ENCODE measurements around the gene IFI35.
"Not testable (repeated sequence)": the region's sequence is repeated elsewhere in the genome, so short reads cannot be mapped to it uniquely, and the experiment has no call there.

IFI35 gene

DNA sequence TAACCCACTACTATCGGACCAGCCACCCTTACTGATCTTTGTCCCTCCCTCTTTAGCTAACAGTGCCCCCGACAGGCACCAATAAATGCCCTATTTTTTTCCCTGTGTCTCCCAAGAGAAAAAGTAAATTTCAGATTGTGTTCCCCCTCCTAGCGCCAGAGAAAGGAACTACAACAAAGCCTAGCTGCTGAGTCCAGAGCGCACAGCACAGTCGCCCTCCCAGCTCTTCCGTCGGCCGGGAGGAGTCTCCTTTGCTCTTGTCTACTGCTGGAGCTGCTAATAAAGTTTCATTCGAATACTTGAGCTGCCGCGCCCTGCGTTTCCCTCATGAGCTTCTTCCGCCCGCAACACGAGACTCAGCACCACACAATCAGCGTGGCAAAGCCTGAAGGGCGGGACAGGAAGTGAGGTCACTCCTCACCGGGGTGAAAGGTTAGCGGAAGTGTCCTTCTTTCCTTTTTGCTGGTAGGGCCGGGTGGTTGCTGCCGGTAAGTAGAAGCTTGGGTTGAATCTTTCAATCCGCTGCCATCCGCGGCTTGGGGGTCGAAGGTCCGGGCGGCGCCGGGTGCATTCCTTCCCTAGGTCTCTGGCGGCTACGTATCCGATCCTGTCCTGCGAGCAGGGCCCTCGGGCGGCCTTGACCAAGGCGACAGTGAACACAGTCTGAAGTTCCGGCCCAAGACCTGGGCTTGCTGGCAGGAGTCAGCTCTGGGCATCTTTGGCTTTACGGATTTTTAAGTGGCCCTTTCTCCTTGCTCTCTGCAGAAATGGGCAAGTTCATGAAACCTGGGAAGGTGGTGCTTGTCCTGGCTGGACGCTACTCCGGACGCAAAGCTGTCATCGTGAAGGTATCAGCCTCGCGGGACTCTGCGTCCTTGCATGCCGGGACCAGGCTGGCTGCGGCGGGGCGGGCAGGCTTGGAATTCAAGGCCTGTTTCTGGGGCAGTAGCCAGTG, 8.3 kb upstream of the IFI35 start, which contains the start of gene RPL27:
Gene RPL27 (plus strand): TSS at position 436 of the 955 bp plus-strand sequence. CDS start 332 bp downstream, at position 768.
- peak; percentile 87 to 92 for DNase-seq (ENCODE audit: low read depth in 2 of 2)

- DNase-seq (ENCODE audit: low read depth in 2 of 2), result no peak
Observed at GRCh38 chr17:42999003-42999525, 7.5 kb upstream of the IFI35 start.

- DNase-seq (ENCODE audit: low read depth in 2 of 2), result not testable (repeated sequence)
Observed at GRCh38 chr17:43000894-43001293, 5.7 kb upstream of the IFI35 start.

DNA sequence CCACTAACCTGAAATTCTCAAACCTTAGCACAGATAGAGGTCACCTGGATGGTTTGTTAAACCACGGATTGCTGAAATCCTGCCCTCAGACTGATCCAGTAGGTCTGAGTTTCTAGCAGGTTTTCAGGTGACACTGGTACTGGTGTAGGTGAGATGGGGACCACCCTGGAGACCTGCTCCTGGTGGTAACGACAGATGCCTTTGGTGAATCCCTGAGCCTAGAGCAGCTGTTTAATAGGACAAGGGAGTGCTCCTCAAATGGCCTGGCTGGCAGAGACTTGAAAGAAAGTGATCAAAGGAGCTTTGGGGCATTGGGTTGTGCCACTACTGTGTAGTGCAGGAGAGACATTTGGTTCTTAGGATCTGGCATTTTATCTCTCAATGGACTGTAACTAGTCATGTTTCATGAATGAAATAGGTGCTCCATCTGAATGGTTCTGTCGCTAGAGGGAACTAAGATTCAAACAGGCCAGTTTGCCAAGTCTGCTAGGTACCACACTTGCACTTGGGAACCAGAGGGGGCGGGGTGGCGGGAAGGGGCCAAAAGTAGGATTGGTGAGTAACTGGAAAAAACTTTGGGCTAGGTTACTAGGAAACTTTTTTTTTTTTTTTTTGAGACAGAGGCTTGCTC, 2.9 kb upstream of the IFI35 start:
- no peak for DNase-seq (ENCODE audit: low read depth in 2 of 2)

DNA sequence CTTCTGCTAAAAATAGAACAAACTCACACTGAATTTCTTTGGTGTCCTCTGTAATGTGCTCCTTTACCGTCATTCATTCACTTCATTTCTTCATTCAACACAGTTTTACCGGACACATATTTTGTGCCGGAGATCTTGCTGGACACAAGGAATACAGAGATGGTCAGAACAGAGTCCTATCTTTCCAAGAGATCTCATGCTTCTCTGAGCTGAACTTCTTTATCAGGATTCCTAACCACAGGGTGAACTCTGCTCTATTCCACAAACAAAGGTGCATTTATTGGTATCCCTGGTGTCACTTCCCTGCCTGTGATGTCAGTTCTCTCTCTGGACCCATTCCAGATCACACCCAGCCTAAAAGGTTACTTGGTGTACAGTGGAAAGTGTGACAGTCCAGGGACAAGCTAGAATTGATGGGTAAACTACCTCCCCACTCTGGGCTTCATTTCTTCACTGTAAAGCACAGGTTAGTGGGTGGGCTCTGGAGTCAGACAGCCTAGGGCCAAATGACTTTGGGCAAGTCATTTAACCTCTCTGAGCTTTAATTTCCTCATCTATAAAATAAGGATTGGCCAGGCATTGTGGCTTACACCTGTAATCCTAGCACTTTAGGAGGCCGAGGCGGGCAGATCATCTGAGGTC, 4.2 kb downstream of the IFI35 start:
- DNase-seq (ENCODE audit: low read depth in 2 of 2), result no peak

DNA sequence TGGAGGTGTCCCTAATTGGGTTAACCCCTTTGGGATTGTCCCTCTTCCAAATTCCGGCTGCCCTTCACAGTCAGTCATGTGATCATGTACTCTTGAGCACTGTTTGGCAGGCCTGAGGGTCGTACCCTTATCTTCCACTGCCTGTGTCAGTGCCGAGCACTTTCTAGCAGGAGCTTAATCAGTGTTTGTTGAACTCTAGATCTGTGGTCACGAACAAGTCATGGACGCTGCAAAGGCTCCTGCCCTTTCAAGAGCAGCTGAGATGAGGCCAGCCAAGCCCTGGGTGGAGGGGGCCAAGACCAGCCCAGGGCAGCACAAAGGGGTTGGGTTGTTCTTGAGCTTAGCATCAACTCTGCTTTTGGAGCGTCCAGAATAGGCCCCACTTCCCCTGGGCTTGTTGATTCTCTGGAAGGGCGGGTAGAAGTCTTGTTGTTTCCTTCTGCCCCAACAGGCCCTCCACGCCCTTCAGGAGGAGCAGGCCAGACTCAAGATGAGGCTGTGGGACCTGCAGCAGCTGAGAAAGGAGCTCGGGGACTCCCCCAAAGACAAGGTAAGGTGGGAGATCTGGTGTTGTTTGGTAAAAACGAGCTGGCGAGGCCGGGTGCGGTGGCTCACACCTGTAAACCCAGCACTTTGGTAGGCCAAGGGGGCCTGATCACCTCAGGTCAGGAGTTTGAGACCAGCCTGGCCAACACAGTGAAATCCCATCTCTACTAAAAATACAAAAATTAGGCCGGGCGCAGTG, 5.3 kb downstream of the IFI35 start:
- no peak for DNase-seq (ENCODE audit: low read depth in 2 of 2)

GRCh38 chr17:43013296-43013695, 6.7 kb downstream of the IFI35 start:
- DNase-seq (ENCODE audit: low read depth in 2 of 2), result no peak

DNA sequence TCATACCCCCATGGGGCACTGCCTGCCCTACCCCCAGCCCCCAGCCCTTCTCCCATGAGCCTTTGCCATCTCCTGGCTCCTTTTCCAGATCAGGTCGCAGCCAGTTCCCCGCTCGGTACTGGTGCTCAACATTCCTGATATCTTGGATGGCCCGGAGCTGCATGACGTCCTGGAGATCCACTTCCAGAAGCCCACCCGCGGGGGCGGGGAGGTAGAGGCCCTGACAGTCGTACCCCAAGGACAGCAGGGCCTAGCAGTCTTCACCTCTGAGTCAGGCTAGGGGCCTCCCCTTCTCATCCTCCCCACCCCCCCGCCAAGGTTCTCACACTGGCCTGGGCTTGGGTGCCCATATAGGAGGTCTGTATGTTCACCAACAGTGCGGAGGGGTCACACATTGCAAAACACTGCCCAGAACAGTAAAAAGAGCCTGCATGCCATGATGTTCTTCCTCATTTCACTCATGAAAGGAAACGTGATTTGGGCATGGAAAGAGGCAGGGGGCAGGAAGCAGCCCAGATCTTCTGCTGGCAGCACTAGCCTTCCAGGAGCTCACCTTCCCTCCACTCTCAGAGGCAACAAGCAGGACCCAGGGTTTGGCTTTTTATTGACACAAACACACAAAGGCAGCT, 7.5 kb downstream of the IFI35 start:
- no peak for DNase-seq (ENCODE audit: low read depth in 2 of 2)

- no peak for DNase-seq (ENCODE audit: low read depth in 2 of 2)
Observed at GRCh38 chr17:43014649-43015542, 8.3 kb downstream of the IFI35 start.

DNA sequence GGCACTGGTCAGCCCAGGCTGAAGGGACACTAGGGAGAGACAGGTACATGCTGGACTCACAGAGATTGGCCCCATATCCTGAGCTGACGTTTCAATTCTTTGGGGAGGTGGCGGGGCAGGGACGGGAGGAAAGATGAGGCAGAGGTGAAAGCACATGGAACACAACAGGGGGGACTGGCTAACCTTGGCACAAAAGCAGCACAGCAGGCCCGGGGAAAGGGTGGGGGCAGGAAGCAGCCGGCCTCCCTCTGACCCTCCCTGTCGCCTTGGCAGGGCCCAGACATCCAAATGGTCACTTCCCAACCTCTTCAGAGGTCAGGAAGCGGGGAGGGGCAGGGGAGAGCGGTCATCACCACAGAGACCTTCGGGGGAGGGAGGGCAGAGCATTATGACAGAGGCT, 9.0 kb downstream of the IFI35 start:
- DNase-seq (ENCODE audit: low read depth in 2 of 2), result no peak

- DNase-seq (ENCODE audit: low read depth in 2 of 2), result no peak
Observed at GRCh38 chr17:43016216-43016615, 9.6 kb downstream of the IFI35 start.

- DNase-seq (ENCODE audit: low read depth in 2 of 2), result no peak
Observed at GRCh38 chr17:43018008-43018853, 11.6 kb downstream of the IFI35 start.

- DNase-seq (ENCODE audit: low read depth in 2 of 2), result no peak
Observed at GRCh38 chr17:43018932-43019331, 12.3 kb downstream of the IFI35 start.

DNA sequence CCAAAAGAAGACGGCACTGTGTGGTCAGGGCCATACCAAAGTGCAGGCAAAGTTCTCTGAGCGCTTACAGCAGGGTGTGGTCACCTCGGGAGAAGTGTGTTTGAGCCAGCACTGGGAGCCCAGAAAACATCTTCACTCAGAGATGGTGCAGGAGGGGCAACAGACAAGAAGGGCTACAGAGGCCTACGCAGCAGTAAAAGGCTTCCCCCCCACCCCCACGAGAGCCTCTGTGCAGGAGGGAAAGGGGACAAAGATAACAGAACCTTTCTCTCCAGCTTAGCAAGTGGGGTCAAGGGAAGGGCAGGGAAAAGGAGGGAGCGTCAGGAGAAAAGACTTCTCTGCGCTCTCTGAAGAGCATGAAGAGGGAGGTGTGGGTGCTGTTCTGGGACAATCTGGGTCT, 12.8 kb downstream of the IFI35 start:
- no peak for DNase-seq (ENCODE audit: low read depth in 2 of 2)

DNA sequence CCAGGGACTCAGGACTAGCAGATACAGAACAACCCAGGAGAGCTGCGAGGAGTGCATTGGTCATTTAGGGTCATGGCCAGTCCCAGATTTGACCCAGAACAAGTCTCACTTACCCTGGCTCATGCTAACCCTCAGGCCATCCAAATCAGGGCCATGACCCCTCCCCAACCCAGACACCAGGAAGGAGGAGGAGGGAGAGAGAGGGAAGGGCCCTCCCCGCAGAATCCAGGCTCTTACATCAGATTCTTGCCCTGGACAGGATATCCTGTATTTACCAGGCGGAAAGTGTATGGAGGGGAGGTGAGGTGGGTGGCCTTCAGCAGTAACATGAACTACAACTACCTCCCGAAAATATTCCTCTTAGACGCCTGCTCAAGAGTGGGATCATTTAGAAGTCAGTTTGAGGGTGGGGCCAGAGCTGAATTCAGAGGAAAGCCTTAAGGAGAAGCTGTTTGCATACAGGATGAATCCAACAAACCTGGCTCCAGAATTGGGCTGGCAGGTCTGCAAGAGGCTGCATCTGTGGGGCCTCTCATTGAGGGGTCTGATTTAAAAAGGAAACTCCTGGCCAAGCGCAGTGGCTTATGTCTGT, 13.5 kb downstream of the IFI35 start:
- DNase-seq (ENCODE audit: low read depth in 2 of 2), result no peak

- DNase-seq (ENCODE audit: low read depth in 2 of 2), result peak in 1 of 2 donors; percentile 29
Observed at GRCh38 chr17:43020789-43021740, 14.5 kb downstream of the IFI35 start.

- peak; percentile 40 to 68 for DNase-seq (ENCODE audit: low read depth in 2 of 2)
Observed at GRCh38 chr17:43021741-43022512, 15.3 kb downstream of the IFI35 start, which contains the start of gene VAT1. TSS of gene VAT1 (minus strand) at chr17:43022385. CDS start at chr17:43022322, 63 bp downstream.

All from stimulated activated CD4-positive, alpha-beta T cell treated with anti-CD3 and anti-CD28 coated beads, Interleukin-1b, Interleukin-23, amount 100 ng/mL, for 4 hours (primary cell).